Heart right ventricle (tissue), 16 donors: Measurements from ENCODE around the gene HIF3A. TPM values are rescaled to one million over a fixed set of nuclear protein-coding genes. Genes with fewer than 3 reads are reported as not detected.
A peak's percentile ranks its signal among the peaks of the same experiment; 100 is the strongest.

ENCODE experiments used
- ATAC-seq, 8 donors: fragments of 200-7000 bp; cut with Tn5 transposase; one replicate each; pipeline ENCODE4 v1.9.1; 2020; ENCODE audit warnings: mild to moderate bottlenecking in 8 of 8, moderate library complexity in 8 of 8, moderate number of reproducible peaks in 1 of 8
- DNase-seq, 2 donors: peaks; one replicate each; pipeline ENCODE4 v3.0.0-alpha.2; 2020
- H3K27ac ChIP-seq, 10 donors: fragments of 200-600 bp; sonication (generic) in 2 of 10; one replicate each; pipeline versions ENCODE4 v1.5.0 to v1.8.0; 2020 to 2022; ENCODE audit warnings: mild to moderate bottlenecking in 3 of 10
- H3K27me3 ChIP-seq, 7 donors: fragments of 200-600 bp; one replicate each; pipeline ENCODE4 v1.8.0; 2021 to 2022; ENCODE audit warnings: mild to moderate bottlenecking in 2 of 7
- H3K36me3 ChIP-seq, 9 donors: fragments of 200-600 bp; sonication (generic) in 1 of 9; one replicate each; pipeline versions ENCODE4 v1.5.0 to v1.8.0; 2020 to 2022; ENCODE audit warnings: mild to moderate bottlenecking in 2 of 9
- H3K4me1 ChIP-seq, 9 donors: fragments of 200-600 bp; sonication (generic) in 1 of 9; one replicate each; pipeline versions ENCODE4 v1.5.0 to v1.8.0; 2020 to 2022; ENCODE audit warnings: mild to moderate bottlenecking in 4 of 9
- H3K4me3 ChIP-seq, 10 donors: fragments of 200-600 bp; sonication (generic) in 2 of 10; one replicate each; pipeline versions ENCODE4 v1.5.0 to v1.8.0; 2020 to 2022; ENCODE audit warnings: mild to moderate bottlenecking in 7 of 10, moderate library complexity in 2 of 10
- H3K9me3 ChIP-seq, 11 donors: fragments of 200-600 bp in 10 of 11; sonication (generic) in 2 of 11; one replicate each; pipeline versions ENCODE4 v1.5.0 to v1.8.0; 2013 to 2022; ENCODE audit warnings: mild to moderate bottlenecking in 2 of 11, control low read depth in 1 of 11, moderate library complexity in 1 of 11
- CTCF ChIP-seq, 9 donors: fragments of 200-600 bp; sonication (generic) in 2 of 9; IDR thresholded peaks; one replicate each; pipeline versions ENCODE4 v1.5.0 to v1.8.0; 2021 to 2022; ENCODE audit warnings: antibody characterized with exemption in 9 of 9, mild to moderate bottlenecking in 5 of 9, moderate library complexity in 1 of 9
- WGBS, 2 donors: extraction: QIAGEN DNeasy Blood & Tissue Kit; methylation state at CpG; one replicate each; pipeline ENCODE4 v1.1.7; 2013; ENCODE audit warnings: inconsistent platforms in 1 of 2; 5-methylcytosine and 5-hydroxymethylcytosine counted together
- intact Hi-C, 10 donors: fragments of 100-400 bp; cut with DNase I; formaldehyde crosslinking; loops; one replicate each; pipeline versions ENCODE4 v1.11.1 to v1.14.2; 2022
- polyA plus RNA-seq, 2 donors: library from polyadenylated mRNA; stranded (reverse); fragments of 200-250 nt; gene quantifications; one replicate each; pipeline ENCODE4 v1.2.3, GENCODE V29; 2013
- total RNA-seq, 10 donors: library from RNA; stranded (reverse); fragmentation: NEBNext Ultra II Directional in 3 of 10; extraction: Animal tissue kit (Norgen Biotek cat#: 25700) in 3 of 10; gene quantifications; one replicate each; pipeline versions ENCODE4 v1.2.1 to v1.2.4, GENCODE V29; 2021 to 2023
- donor health status: Arrhythmogenic right ventricular cardiomyopathy.
- donor health status: ischemic (EF 13 %, LVEDD 7.1; RV severe dilation, severe dysfunction).
- donor health status: healthy with polysubstance abuse.
- donor health status: DM: no; HTN: yes; CAD: no.
- donor health status: DM: no; HTN: no; CAD: no.
- donor health status: ischemic (EF 25% LVEDD 6.9; RV normal size, moderate dysfunction).
- donor health status: ischemic (EF 25% LVEDD 5.7; RV mildly dilated, moderate dysfunction).
- donor health status: healthy.
- donor health status: DM: yes; HTN: yes; CAD: no.
- donor health status: Ischemic cardiomyopathy.
- donor health status: ischemic (EF 35%, LVEDD 5.7; RV mildly dilated, moderate dysfunction).
- donor health status: nonischemic (EF 11% LVEDD 7.7; RV severe dilation, severe dysfunction).
- donor health status: DM: yes; HTN: yes; CAD: no.
- donor health status: PGD.
- donor health status: ischemic (EF 29% LVEDD 5.4; RV normal size, mild dysfunction).
- donor health status: nonischemic (EF 23%, LVEDD 6.1; RV moderate dilation, normal function).

Gene HIF3A
- total and polyA plus RNA-seq, 12 donors: 22.7 to 204 (median 48.9) TPM

GRCh38 chr19:46344363-46344762 is 47.5 kb downstream of the HIF3A start:
- peaks cover 0 to 34% (median 13%) of the 10 kb centered on the region in 9 donors for H3K36me3 ChIP-seq
- WGBS, 2 donors: 50 to 56% methylated on average over 1 of the region's 1 CpG
- H3K4me1 ChIP-seq: peaks cover 6 to 27% (median 24%) of the 10 kb centered on the region in 9 donors
- H3K9me3 ChIP-seq: no peaks in the 10 kb centered on the region
- H3K4me3 ChIP-seq: no peak overlapping the region
- DNase-seq: no peak
- ATAC-seq: no peak
- H3K27me3 ChIP-seq: no peaks in the 10 kb centered on the region
- TF ChIP-seq CTCF (IDR thresholded peaks at IDR 0.05): no peak
- H3K27ac ChIP-seq: no peak overlapping the region
- intact Hi-C loops: loop anchor here in 2 of 10 donors (5.0 kb wide), 1 partner anchor 37 kb away; no protein-coding TSS in a partner anchor

GRCh38 chr19:46345157-46345556 is 48.3 kb downstream of the HIF3A start:
- H3K27ac ChIP-seq: peak overlapping the region in 1 of 10 donors; percentile 36
- intact Hi-C loops: loop anchor here in 4 of 10 donors (5.0 kb wide), 2 partner anchors 43 to 63 kb away; no protein-coding TSS in a partner anchor

GRCh38 chr19:46346821-46347571 is 50.2 kb downstream of the HIF3A start, which contains the start of gene PPP5C:
Gene PPP5C, plus strand, starts transcription at chr19:46347087. Its CDS starts 10 bp downstream, at chr19:46347097.
- Histone ChIP-seq H3K4me1 (peaks cover 31 to 53% (median 50%) of the 10 kb centered on the region in 9 donors), H3K36me3 (peaks cover 0 to 10% (median 0%) of the 10 kb centered on the region in 9 donors), H3K4me3 (peak within 1 kb of the TSS; percentile 70 to 100 (median 95)), H3K9me3 (no peaks in the 10 kb centered on the region), H3K27me3 (no peaks in the 10 kb centered on the region), H3K27ac (peak within 1 kb of the TSS; percentile 55 to 97 (median 89))
- TF ChIP-seq CTCF (IDR thresholded peaks at IDR 0.05): peak; percentile 33 to 71 (median 66)
- whole genome bisulfite sequencing, 2 donors: 0% methylated on average over 62 of the region's 62 CpGs
- ATAC-seq (peak; percentile 84 to 89 (median 86)), DNase-seq (peak; percentile 90 to 93)
- intact Hi-C loops: loop anchor here in 4 of 10 donors (1.0 to 5.0 kb wide), 3 partner anchors 45 to 65 kb away; no protein-coding TSS in a partner anchor

More at GRCh38 chr19:46345157-46345556, 48.3 kb downstream of the HIF3A start:
- peaks cover 0 to 26% (median 5%) of the 10 kb centered on the region in 9 donors for H3K36me3 ChIP-seq
- no peaks in the 10 kb centered on the region for H3K27me3 ChIP-seq
- H3K4me3 ChIP-seq: no peak overlapping the region
- H3K4me1 ChIP-seq: peaks cover 14 to 35% (median 32%) of the 10 kb centered on the region in 9 donors
- H3K9me3 ChIP-seq: no peaks in the 10 kb centered on the region
- DNase-seq: no peak
- ATAC-seq: no peak
- TF ChIP-seq CTCF (IDR thresholded peaks at IDR 0.05): no peak
- WGBS, 2 donors: 94 to 95% methylated on average over 5 of the region's 5 CpGs

- intact Hi-C loops: loop anchor here in 4 of 10 donors (5.0 kb wide), 2 partner anchors 45 to 65 kb away; no protein-coding TSS in a partner anchor
- peaks cover 34 to 58% (median 54%) of the 10 kb centered on the region in 9 donors for H3K4me1 ChIP-seq
- H3K27me3 ChIP-seq: no peaks in the 10 kb centered on the region
- H3K36me3 ChIP-seq: peaks cover 0 to 4% (median 0%) of the 10 kb centered on the region in 9 donors
- ATAC-seq: no peak
- no peak for TF ChIP-seq CTCF (IDR thresholded peaks at IDR 0.05)
- H3K27ac ChIP-seq: peak overlapping the region in 7 of 10 donors; percentile 82 to 97 (median 89)
- no peak for DNase-seq
- 1 to 3% methylated on average over 3 of the region's 3 CpGs for WGBS, 2 donors
- H3K9me3 ChIP-seq: no peaks in the 10 kb centered on the region
- peak overlapping the region; percentile 70 to 100 (median 95) for H3K4me3 ChIP-seq
Observed at GRCh38 chr19:46347572-46347883, 50.7 kb downstream of the HIF3A start.
